Measurements from ENCODE around the gene IP6K1.
"Not testable (repeated sequence)": the region's sequence is repeated elsewhere in the genome, so short reads cannot be mapped to it uniquely, and the experiment has no call there.

DNA sequence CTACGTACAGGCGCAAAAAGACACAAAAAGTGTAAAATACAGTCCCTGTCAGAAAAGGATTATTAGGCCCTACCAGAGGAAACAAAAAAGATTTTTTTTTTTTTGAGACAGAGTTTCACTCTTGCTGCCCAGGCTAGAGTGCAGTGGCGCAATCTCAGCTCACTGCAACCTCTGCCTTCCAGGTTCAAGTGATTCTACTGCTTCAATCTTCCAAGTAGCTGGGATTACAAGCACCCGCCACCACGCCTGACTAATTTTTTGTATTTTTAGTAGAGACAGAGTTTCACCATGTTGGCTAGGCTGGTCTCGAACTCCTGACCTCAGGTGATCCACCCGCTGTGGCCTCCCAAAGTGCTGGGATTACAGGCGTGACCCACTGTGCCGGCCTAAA lies 5.4 kb downstream of the IP6K1 start:
- TF ChIP-seq, protein P1, sequence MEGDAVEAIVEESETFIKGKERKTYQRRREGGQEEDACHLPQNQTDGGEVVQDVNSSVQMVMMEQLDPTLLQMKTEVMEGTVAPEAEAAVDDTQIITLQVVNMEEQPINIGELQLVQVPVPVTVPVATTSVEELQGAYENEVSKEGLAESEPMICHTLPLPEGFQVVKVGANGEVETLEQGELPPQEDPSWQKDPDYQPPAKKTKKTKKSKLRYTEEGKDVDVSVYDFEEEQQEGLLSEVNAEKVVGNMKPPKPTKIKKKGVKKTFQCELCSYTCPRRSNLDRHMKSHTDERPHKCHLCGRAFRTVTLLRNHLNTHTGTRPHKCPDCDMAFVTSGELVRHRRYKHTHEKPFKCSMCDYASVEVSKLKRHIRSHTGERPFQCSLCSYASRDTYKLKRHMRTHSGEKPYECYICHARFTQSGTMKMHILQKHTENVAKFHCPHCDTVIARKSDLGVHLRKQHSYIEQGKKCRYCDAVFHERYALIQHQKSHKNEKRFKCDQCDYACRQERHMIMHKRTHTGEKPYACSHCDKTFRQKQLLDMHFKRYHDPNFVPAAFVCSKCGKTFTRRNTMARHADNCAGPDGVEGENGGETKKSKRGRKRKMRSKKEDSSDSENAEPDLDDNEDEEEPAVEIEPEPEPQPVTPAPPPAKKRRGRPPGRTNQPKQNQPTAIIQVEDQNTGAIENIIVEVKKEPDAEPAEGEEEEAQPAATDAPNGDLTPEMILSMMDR (conservative IDR thresholded peaks at IDR 0.05; ENCODE audit: low read length) = not testable (repeated sequence)
- TF ChIP-seq EZH2phosphoT487 (IDR thresholded peaks at IDR 0.05; ENCODE audit: borderline replicate concordance, low read depth, low read length) = not testable (repeated sequence)
